ENCODE measurements around the gene SLC6A6.

SLC6A6 gene

DNA sequence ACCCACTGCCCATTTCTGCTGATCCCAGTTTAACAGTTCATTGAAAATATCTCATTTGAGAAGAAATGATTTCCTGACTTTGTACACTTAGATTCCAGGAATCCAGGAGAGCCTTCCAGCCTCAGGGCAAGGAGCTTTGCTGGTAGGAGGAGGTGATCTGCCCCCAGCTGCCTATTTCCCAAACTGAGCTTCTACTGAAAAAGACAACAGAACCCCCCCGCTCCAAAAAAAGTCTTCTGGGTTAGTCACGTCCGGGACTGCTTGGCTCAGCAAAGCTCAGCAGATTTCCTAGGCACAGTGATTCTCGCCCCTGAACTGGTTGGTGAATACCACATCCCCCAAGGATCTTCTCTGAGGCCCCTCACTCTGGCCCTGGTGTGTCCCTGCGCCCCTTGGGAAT is 13.1 kb downstream of the SLC6A6 start:
- TF ChIP-seq, protein P1, sequence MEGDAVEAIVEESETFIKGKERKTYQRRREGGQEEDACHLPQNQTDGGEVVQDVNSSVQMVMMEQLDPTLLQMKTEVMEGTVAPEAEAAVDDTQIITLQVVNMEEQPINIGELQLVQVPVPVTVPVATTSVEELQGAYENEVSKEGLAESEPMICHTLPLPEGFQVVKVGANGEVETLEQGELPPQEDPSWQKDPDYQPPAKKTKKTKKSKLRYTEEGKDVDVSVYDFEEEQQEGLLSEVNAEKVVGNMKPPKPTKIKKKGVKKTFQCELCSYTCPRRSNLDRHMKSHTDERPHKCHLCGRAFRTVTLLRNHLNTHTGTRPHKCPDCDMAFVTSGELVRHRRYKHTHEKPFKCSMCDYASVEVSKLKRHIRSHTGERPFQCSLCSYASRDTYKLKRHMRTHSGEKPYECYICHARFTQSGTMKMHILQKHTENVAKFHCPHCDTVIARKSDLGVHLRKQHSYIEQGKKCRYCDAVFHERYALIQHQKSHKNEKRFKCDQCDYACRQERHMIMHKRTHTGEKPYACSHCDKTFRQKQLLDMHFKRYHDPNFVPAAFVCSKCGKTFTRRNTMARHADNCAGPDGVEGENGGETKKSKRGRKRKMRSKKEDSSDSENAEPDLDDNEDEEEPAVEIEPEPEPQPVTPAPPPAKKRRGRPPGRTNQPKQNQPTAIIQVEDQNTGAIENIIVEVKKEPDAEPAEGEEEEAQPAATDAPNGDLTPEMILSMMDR (IDR thresholded peaks at IDR 0.05), result no peak
- H3K27ac ChIP-seq, result peak overlapping the region; percentile 98
- no peaks in the 10 kb centered on the region for H3K27me3 ChIP-seq
- no peak overlapping the region for H3K4me3 ChIP-seq (ENCODE audit: low read depth in 1 of 2, low read length in 1 of 2)
- H3K36me3 ChIP-seq, result peaks cover 84% of the 10 kb centered on the region
- peaks cover 98 to 99% of the 10 kb centered on the region in 2 experiments for H3K4me1 ChIP-seq (ENCODE audit: control insufficient read depth in 1 of 2, insufficient read depth in 1 of 2, low read depth in 1 of 2, low read length in 1 of 2)
- H3K9me3 ChIP-seq, result no peaks in the 10 kb centered on the region

DNA sequence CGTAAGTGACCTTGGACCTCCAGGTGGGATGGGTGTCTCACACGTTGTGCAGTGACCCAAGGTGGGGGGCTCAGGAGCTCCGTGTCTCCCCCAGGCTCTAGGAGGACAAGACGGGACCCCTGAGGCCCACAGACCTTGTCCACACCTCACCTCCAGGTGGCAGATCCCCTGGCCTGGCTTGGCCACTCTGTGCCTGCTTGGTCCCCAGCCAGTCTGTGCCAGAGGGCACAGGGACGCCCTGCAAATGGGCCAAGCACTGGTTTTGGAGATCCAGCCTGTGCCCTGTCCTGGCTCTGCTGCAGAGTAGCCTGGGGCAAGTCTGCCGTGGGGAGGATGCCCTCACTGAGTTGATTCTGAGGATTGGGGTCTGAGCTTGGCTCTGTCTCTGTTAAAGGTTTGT is 14.0 kb downstream of the SLC6A6 start:
- TF ChIP-seq, protein P1 (IDR thresholded peaks at IDR 0.05), result no peak
- peaks cover 87% of the 10 kb centered on the region for H3K36me3 ChIP-seq
- peak overlapping the region; percentile 98 for H3K27ac ChIP-seq

DNA sequence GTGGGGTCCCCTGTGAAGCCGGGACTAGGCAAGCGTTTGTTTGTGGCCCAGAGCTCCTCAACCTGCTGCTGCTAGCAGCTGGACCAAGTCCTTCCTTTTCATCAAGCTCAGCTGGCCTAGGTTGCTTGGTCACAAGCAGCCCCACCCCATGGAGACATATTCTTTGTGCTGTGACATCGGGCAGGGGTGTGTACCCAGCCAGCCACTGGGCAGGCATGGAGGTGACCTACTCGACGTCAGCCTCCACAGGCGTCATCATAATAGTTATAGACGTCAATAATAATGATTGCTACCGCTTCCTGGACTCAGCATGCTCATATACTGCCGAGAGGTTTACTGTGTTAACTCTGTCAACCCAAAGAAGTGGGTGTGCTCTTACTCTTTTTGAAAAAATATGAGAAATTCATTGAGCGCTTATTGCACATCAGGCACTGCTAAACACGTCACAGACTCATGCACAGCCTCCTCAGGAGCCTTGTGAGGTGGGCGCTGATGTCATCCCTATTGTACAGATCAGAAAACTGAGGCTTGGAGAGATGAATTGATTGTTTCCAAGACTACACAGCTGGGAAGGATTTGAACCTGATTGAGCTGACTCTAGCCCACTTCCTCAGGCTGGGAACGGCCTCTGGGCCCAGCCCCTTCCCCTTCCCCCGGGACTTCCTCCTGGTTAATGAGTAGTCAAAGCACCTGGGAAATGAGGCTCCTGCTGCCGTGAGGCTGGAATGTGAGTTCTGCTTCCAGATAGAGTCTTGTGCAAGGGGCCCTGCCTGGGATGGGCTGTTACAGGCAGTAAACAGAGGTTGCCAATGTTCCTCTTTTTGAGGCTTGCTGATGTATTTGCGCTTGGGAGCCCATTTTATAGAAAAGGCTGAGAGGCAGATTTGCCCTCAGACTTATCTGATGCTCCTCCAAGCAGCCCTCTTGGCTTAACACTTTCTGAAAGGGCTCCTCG is 16.2 kb downstream of the SLC6A6 start:
- peak overlapping the region; percentile 37 to 48 for H3K4me3 ChIP-seq (ENCODE audit: low read depth in 1 of 2, low read length in 1 of 2)
- peaks cover 94 to 97% of the 10 kb centered on the region in 2 experiments for H3K4me1 ChIP-seq (ENCODE audit: control insufficient read depth in 1 of 2, insufficient read depth in 1 of 2, low read depth in 1 of 2, low read length in 1 of 2)
- no peaks in the 10 kb centered on the region for H3K9me3 ChIP-seq
- no peaks in the 10 kb centered on the region for H3K27me3 ChIP-seq
- TF ChIP-seq, protein P1 (IDR thresholded peaks at IDR 0.05), result peak; percentile 18
- H3K27ac ChIP-seq, result peak overlapping the region; percentile 98
- peaks cover 89% of the 10 kb centered on the region for H3K36me3 ChIP-seq

More for the DNA sequence above, 14.0 kb downstream of the SLC6A6 start:
- Histone ChIP-seq H3K4me3 (ENCODE audit: low read depth in 1 of 2, low read length in 1 of 2) (no peak overlapping the region), H3K9me3 (no peaks in the 10 kb centered on the region), H3K27me3 (no peaks in the 10 kb centered on the region), H3K4me1 (ENCODE audit: control insufficient read depth in 1 of 2, insufficient read depth in 1 of 2, low read depth in 1 of 2, low read length in 1 of 2) (peaks cover 98% of the 10 kb centered on the region in 2 experiments)

- Histone ChIP-seq H3K4me3 (ENCODE audit: low read depth in 1 of 2, low read length in 1 of 2) (no peak overlapping the region), H3K27ac (peak overlapping the region; percentile 98), H3K4me1 (ENCODE audit: control insufficient read depth in 1 of 2, insufficient read depth in 1 of 2, low read depth in 1 of 2, low read length in 1 of 2) (peaks cover 96 to 98% of the 10 kb centered on the region in 2 experiments), H3K36me3 (peaks cover 81% of the 10 kb centered on the region), H3K27me3 (no peaks in the 10 kb centered on the region), H3K9me3 (no peaks in the 10 kb centered on the region)
- TF ChIP-seq, protein P1 (IDR thresholded peaks at IDR 0.05), result no peak
Measured at GRCh38 chr3:14422016-14422963, 19.9 kb downstream of the SLC6A6 start.

- H3K4me1 ChIP-seq (ENCODE audit: control insufficient read depth in 1 of 2, insufficient read depth in 1 of 2, low read depth in 1 of 2, low read length in 1 of 2), result peaks cover 96 to 98% of the 10 kb centered on the region in 2 experiments
- no peaks in the 10 kb centered on the region for H3K27me3 ChIP-seq
- H3K9me3 ChIP-seq, result no peaks in the 10 kb centered on the region
- H3K27ac ChIP-seq, result peak overlapping the region; percentile 98
- H3K4me3 ChIP-seq (ENCODE audit: low read depth in 1 of 2, low read length in 1 of 2), result peak overlapping the region in 1 of 2 experiments; percentile 53
- peaks cover 78% of the 10 kb centered on the region for H3K36me3 ChIP-seq
- TF ChIP-seq, protein P1 (IDR thresholded peaks at IDR 0.05), result no peak
Measured at GRCh38 chr3:14423197-14423743, 20.9 kb downstream of the SLC6A6 start.

All from neutrophil (primary cell).